ENCODE results near the gene RALGPS2. TPM values are rescaled to one million over a fixed set of nuclear protein-coding genes. Genes with fewer than 3 reads are reported as not detected.
A peak's percentile ranks its signal among the peaks of the same experiment; 100 is the strongest.

Gene RALGPS2
- total RNA-seq, 1 experiment from 2014 or later: 16.5 TPM

DNA sequence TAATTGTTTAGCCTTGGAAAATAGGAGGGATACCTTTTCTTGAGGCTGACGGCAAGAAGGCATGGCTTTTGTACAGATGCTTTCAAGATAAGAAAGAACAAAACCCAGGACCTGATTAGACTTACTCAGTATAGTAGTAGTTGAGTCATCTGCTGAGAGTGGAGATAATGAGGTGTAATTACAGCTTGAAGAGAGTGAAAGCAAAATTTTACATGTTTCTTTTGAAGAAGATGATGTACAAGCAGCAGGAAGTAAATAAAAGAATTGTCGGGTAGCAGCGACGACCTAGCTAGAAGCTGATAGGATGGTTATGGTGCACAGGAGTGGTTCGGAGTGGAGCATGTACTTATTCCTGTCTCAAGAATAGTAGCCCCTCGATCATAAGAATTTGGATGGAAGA, 139.3 kb downstream of the RALGPS2 start:
- peak; percentile 40 for DNase-seq (ENCODE audit: low spot score)

DNA sequence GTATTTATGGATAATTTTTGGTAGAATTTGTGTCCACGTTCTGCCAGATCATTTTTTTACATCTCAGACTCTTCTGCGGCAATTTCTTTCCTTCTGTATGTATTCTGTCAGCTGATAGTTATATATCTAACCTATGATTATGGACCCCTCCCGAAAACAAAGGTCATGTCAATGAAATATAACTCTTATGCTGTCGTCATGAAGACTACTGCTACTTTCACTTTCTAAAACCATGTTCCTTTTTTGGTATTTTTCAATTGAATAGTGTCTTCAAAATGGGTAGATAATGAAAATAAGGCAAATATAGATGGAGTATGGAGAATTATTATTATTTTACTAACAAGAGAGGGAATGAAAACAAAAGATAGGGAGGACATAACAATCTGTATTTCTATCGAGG, 142.6 kb downstream of the RALGPS2 start:
- DNase-seq (ENCODE audit: low spot score): no peak

DNA sequence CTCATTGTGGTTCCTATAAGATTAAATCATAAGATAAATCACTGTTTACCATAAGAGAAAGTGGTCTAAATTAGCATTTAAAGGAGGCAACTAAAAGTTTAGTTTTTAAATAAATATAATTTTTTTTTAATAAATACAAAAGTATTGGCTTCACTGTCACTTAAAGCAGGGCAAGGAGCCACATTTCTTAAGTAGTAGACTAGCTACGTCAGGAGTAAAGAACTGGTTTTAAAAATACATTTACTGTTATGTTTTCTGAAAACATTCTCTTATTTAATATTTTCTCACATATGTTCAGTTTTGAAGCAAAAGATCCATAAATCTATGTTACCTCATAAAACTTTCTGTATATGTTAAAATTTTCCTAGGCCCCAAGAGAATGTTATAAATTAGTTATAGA, 143.7 kb downstream of the RALGPS2 start:
- no peak for DNase-seq (ENCODE audit: low spot score)

DNA sequence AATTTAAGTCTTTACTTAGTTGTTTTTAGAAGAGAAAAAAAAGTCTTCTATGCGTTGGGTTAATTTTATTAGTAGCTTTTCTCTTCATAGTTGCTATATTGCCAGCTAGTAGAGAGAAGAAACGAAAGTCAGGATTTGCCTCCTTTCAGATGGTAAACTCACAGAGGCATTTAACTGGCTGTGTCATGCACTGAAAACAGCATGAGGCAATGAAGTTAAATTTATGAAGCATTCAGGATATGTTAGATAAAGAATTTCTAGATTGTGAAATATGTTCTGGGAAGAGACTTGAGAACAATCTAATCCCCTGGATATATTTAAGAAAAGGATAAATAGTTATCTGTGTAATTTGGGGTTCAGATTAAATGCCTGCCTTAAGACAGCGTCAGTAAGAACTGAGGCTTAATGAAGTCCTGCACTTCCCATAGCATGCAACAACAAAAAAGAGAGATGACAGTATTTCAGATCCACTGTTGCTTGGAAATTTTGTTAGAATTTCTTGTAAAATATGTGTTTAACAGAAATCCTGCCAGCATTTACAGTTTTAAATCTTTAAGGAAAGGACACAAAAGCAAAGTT, 144.2 kb downstream of the RALGPS2 start:
- DNase-seq (ENCODE audit: low spot score): no peak

DNA sequence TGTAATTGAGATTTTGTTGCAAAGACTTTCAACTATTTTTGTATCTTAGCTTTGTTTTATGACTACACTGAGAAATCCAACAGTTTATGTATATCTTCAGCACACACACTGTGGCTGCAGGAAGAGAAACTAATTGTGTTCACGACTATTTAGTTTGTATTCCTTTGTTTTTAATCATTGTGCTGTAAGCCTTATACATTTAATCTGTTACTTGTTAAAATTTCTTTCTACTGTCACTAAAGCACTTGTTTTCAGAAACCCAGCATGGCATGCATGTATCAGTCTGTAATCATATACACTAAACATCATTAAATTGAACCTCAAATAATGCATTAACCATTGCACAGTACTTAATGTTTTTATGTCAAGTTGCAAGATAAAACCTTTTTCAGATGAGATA, 145.2 kb downstream of the RALGPS2 start:
- no peak for DNase-seq (ENCODE audit: low spot score)

DNA sequence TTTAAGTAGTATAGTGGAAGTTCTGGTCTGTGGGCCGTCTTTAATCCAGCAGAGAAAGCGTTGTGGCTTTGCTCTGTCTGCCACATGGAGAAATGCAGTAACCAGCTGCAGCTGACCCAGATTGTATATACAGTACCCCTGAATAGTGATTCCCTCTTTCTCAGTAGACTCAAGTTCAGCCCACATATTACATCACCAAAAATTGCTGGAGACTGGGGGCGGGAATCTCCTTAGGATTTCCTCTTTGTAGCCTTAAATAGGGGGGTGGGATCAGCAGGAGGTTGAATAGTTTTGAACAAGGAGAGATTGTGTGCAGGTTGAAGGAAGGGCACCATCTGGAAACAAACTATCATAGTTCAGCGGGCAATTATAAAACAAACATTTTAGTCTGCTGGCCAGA, 145.9 kb downstream of the RALGPS2 start, which contains the start of gene ANGPTL1:
ANGPTL1 (minus strand) TSS at position 134 of the 400 bp plus-strand sequence. CDS start 5,301 bp downstream, outside the sequence.
- no peak for DNase-seq (ENCODE audit: low spot score)

DNA sequence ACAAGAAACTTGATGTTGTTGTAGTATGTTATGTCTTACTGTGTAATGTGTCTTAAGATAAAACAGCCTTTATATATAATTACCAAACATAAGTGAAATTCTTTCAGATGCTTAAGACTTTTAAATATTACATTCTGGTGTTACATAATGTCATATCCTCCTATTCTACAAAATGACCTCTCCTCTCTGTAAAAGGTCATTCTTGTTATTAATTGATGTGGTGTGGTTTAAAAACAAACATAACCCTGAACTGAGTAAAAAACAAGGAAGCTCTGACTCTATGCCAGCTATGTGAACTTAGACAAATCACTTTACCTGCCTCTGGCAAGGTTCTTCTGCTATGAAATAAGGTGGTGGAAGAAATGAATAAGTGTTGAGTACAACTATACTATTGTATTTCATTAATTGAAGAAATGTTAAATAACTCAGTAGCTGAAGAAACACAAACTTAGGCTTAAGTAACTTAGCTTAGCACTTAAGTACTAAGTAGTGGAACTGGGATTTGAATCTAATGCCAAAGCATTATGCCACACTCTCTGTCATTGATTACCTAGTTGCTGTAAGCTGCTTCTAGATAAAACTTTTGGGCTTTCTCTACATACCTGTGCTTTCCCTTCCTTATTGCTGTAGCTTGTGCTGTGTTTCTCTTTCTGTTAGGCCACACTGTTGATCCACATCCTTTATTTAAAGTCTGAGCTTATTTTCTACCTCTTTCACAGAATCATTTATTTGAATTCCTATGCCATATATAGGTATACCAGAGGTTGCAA, 146.7 kb downstream of the RALGPS2 start:
- DNase-seq (ENCODE audit: low spot score): no peak

DNA sequence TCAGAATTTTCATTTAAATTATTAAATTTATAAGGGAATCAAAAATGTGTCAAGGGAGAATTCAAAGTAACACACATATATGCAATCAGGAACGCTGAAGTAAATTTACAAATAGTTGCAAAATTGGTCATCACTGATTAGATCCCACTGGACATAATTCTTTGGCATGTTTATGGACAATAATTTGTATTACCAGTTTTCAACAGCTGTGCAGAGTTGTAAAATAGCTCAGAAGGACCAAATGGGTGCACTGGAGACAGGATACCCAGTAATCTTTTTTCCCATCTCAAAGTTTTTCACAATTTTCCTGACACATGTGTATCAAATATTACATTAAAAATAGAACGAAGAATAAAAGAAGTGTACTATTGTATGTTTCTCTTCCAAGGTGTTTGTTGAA, 149.9 kb downstream of the RALGPS2 start:
- no peak for DNase-seq (ENCODE audit: low spot score)

DNA sequence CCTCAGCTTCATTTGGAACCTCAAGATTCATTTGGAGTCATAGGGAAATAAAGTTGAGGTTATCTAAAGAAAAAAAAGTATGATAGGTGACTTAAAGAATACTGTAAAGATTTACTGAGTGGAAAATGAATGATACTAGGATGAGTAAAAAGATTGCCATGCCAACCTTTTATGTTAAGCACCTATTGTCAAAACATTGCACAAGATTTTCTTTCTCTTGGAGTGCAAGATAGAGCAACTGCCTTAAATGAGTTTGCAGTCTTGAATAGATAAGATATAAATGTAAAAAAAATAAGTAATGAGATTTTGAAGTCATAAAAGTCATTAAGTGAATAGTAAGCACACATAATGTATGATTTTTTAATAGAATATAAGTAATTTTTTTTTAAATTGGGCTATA, 150.9 kb downstream of the RALGPS2 start:
- no peak for DNase-seq (ENCODE audit: low spot score)

DNA sequence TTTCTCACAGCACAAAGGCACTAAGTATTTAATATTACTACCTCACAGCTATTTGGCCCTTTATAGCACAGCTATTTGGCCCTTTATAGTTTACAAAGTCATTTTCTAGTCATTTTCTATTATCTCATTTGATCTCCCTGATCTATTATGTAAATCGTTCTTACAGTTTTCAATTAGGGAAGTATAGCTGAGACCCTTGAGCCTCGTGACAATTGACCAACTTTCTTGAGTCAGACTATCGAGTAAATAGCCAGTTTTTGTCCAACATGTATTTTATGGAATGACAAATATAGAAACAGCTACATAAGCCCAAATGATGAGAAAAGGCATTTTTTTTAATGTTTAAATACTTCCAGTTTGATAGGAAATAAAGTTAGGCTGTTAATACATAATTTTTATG, 152.9 kb downstream of the RALGPS2 start:
- DNase-seq (ENCODE audit: low spot score): no peak

DNA sequence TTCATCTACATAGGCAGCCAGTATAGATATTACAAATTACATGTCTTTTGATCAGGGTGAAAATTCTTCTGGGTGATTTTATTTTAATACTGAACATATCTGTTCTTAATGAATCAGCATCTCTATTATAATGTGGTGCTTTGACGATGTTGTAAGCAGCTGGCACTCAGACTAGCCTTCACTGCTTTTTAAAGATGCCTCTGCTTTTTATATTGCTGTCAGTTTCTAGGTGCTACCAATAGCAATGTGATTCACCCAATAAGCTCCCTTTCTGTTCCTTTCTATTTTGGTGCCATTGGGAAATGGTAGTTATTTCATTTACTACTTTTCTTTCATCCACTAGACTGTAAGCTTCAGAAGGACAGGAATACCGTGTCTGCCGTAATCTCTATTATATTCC, 156.9 kb downstream of the RALGPS2 start:
- no peak for DNase-seq (ENCODE audit: low spot score)

DNA sequence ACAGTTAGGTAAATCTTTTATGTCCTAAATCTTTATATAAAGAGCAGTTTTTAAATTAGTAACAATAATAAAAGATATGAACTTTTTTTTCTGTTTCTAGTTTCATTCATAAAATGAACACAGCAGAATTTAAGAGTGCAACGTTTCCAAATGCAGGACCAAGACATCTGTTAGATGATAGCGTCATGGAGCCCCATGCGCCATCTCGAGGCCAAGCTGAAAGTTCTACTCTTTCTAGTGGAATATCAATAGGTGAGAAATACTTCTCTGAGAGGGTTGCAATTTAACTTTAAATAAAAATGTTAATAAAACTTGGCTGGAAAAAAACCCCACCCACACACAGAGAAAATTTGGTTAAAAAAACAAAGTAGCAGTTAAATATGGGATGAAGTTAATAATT, 160.8 kb downstream of the RALGPS2 start:
- no peak for DNase-seq (ENCODE audit: low spot score)

DNA sequence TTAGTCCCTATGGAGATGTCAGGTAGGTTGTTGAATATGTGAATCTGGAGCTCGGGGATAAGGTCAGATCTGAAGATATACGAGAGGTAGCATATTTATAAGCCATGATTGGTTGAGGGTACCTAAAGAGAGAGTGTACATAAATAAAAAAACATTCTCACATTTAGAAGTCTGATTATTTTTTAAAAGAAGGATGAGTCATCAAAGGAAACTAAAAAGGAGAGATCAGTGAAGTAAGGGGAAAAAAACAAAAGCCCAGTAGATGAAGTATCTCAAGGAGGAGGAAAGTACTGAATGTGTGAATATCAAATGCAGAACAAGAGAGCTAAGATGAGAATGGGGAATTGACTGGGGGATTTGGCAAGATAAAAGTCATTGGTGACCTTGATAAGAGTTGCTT, 161.5 kb downstream of the RALGPS2 start:
- DNase-seq (ENCODE audit: low spot score): no peak

DNA sequence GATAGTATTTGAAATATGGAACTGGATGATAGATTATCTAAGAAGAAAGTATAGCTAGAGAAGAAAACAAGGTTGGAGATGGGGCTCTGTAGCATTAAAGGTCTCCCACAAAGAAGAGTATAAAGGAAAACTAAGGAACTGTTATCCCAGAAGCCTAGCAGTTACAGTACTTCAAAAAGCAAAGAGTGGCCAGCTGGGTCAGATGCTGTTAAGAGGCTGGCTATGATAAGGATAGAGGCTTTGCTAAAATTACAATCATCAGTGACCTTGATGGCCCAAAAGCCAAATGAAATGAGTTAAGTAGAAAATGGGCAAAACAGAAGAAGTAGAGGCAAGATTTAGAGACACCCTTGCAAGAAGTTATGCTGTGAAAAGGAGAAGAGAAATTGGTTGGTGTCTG, 170.9 kb downstream of the RALGPS2 start:
- no peak for DNase-seq (ENCODE audit: low spot score)

DNA sequence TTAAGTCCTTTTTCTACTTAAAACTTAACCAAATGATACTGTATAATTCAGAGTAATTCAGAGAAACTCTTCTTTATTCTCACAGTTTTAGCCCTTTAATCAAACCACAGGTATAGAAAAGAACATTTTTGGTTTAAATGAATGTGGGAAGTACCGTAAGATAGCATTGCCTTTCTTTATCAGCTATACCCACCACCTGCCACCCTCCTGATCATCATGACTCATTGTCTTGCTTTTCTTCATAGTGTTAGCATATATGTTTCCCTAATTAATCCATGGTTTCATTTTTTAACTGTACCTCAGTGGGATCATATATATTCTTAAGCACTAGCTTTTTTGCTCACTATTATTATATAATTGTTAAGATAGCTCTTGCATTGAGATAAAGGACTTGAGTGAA, 173.4 kb downstream of the RALGPS2 start:
- no peak for DNase-seq (ENCODE audit: low spot score)

DNA sequence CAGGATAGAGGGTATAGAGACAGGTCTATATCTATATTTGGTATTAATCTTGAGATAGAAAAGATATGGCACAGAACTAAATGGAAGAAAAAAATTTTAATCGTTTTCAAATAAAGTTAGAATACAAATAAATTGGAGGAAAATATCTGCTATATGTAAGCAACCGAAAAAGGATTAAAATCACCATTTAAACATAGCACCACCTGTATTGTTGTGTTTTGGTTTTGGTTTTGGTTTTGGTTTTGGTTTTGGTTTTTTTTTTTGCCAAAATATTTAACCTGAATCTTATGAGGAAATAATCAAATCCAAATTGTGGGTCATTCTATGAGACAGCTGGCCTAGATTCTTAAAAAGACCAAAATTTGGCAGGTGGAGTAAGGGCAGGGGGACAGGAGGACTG, 174.4 kb downstream of the RALGPS2 start:
- no peak for DNase-seq (ENCODE audit: low spot score)

DNA sequence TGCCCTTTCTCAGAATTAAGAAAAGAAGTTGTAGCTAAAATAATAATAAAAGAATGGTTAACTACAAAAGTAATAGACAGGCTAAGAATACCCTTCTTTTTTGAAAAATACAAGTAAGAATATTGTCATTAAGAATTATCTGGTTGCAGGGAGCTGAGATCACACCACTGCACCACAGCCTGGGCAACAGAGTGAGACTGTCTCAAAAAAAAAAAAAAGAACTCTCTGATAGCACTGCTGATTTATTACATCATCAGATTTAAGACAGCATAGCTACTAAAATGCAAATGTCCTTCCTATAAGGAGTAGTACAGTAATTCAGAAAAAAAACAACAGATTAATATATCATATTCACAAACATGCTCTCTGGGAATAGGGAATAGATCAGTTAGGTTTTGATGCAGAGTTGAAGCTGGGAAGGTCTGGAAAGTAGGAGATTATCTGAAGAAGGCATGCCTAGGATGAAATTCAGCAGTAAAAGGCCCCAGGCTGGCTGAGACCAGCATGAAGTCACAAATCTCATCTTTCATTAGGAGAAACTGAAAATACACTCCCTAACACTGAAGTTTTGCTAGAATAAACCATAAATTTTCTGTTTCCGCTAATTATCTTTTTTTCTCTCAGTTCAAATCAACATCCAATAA, 176.6 kb downstream of the RALGPS2 start:
- DNase-seq (ENCODE audit: low spot score): no peak

DNA sequence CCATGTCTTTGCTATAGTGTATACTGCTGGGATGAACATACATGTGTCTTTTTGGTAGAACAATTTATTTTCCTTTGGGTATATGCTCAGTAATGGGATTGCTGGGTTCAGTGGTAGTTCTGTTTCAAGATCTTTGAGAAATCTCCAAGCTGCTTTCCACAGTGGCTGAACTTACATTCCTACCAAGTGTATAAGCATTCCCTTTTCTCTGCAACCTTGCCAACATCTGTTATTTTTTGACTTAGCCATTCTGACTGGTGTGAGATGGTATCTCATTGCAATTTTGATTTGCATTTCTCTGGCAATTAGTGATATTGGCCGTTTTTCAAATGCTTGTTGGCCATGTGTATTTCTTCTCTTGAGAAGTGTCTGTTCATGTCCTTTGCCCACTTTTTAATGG, 183.3 kb downstream of the RALGPS2 start:
- no peak for DNase-seq (ENCODE audit: low spot score)

DNA sequence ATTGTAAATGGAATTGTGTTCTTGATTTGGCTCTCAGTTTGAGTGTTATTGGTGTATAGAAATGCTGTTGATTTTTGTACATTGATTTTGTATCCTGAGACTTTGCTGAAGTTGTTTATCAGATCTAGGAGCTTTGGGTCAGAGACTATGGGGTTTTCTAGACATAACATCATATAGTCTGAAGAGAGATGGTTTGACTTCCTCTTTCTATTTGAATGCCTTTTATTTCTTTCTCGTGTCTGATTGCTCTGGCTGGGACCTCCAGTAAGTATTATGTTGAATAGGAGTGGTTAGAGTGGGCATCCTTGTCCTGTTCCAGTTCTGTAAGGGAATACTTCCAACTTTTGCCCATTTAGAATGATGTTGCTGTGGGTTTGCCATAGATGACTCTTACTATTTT, 185.0 kb downstream of the RALGPS2 start:
- no peak for DNase-seq (ENCODE audit: low spot score)

DNA sequence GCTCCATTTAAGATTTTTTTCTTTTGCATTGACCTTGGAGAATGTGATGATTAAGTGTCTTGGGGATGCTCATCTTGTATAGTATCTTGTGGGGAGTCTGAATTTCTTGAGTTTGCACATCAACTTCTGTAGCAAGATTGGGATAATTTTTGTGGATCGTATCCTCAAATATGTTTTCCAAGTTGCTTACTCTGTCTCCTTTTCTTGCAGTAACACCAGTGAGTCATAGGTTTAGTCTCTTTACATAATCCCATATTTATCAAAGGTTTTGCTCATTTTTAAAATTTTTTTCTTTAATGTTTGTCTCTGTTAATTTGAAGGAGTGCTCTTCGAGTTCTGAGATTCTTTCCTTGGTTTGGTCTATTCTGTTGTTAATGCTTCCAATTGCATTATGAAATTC, 187.6 kb downstream of the RALGPS2 start:
- DNase-seq (ENCODE audit: low spot score): no peak

DNA sequence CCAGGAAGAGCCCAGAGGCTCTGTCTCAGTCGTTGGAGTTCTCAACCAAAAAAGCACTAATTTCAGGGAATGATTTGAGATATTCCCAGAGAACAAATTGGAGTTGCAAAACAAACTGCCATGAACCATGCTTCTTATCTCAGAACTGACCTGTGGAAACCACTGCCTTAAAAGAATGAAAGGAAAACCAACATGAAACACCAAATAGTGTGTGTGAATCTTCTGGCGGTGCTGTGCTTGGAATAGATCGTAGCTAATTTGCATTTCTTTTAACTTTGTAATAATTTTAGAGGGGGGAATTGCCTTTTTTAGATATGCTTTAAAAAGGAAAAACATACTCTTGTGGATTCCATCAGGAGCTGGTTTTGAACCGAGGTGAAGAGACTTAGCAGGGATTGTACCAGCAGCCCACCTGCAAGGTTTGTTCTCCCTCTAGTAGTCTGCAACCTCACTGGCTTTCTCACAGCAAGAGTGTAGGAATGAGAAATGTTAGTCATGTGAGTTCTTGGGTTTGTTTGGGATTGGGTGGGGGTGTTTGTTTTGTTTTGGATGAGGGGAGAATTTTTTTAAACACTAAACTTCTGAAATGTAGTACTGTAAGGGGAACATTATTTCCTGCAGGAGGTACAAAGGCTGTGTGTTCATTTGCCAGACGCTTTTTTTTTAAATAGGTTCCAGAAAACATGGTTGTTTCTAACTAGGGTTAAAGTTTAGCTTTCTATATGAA, 191.6 kb downstream of the RALGPS2 start:
- DNase-seq (ENCODE audit: low spot score): no peak

DNA sequence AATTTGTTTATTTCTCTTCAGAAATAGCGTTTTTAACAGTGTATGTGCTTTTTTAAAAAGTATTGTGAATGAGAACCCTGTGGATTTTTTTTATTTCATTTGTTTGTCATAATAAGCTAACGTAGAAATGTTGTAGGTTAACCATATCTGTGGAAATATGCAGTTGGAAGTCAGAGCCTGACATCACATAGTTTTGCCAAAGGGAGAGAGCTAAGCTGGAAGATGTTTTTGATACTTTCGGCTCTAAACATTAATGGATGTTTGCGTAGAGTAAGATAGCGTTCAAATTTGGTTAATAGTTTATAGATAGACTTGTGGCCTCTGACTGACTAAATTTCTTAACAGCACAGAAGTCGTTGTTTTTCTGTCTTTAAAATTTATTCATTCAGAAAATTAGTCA, 193.3 kb downstream of the RALGPS2 start:
- DNase-seq (ENCODE audit: low spot score): no peak

DNA sequence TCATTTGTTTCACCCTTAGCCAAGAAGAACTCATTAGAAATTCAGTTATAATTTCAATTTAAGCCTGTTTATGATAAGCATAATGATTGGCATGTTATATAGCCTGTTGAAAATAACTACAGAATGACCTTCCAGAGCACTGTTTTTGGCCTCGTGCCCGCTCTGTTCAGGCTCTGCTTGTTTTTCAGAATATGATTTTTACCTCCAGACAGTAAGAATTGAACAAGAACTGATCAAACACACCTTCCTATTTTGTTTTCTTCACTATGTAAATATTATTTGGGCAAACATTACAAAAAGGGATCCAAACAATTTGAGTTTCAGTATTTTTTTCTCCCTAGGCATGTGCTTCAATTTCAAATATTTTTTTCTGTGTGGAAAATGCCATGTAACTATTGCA, 193.9 kb downstream of the RALGPS2 start:
- DNase-seq (ENCODE audit: low spot score): no peak

Data from A172 (cell line).